Natural killer cell (primary cell): Measurements from ENCODE around the gene STK38. TPM values are rescaled to one million over a fixed set of nuclear protein-coding genes. Genes with fewer than 3 reads are reported as not detected.
A peak's percentile ranks its signal among the peaks of the same experiment; 100 is the strongest.

Source experiments
- ATAC-seq, 3 donors: fragments of 150-1000 bp in 2 of 3; fragments of 200-7000 bp in 1 of 3; cut with Tn5 transposase; 1 replicate in 1 of 3; 2 replicates in 2 of 3; pipeline ENCODE4 v1.10.0; 2021; ENCODE audit warnings: mild to moderate bottlenecking in 2 of 3, moderate library complexity in 2 of 3
- DNase-seq, 2 donors: peaks; one replicate each; pipeline versions ENCODE4 v3.0.0 to v3.0.0-alpha.2; 2013 to 2021; ENCODE audit warnings: mixed read lengths in 1 of 2
- H3K27ac ChIP-seq: one replicate; pipeline ENCODE4 v1.5.1; 2013; ENCODE audit warnings: mild to moderate bottlenecking, low read length
- H3K27me3 ChIP-seq: one replicate; pipeline ENCODE4 v1.6.1; 2013; ENCODE audit warnings: low read length; ENCODE audit not compliant: control insufficient read depth, insufficient read depth
- H3K36me3 ChIP-seq: one replicate; pipeline ENCODE4 v1.6.1; 2013; ENCODE audit warnings: low read length; ENCODE audit not compliant: control insufficient read depth, insufficient read depth
- H3K4me1 ChIP-seq: one replicate; pipeline ENCODE4 v1.6.1; 2013; ENCODE audit warnings: low read length; ENCODE audit not compliant: control insufficient read depth, insufficient read depth
- H3K4me3 ChIP-seq: one replicate; pipeline ENCODE4 v1.5.1; 2013; ENCODE audit warnings: low read length
- H3K9me3 ChIP-seq: one replicate; pipeline ENCODE4 v1.6.1; 2013; ENCODE audit warnings: low read length; ENCODE audit not compliant: control insufficient read depth, insufficient read depth
- H3K27ac Mint-ChIP-seq, 2 donors: one replicate each; pipeline ENCODE4 v1.8.0; 2022; ENCODE audit warnings: mild to moderate bottlenecking in 2 of 2, mixed read lengths in 2 of 2, moderate library complexity in 1 of 2
- H3K27me3 Mint-ChIP-seq, 2 donors: one replicate each; pipeline ENCODE4 v1.8.0; 2022; ENCODE audit warnings: low read depth in 2 of 2, mixed read lengths in 2 of 2
- H3K36me3 Mint-ChIP-seq: one replicate; pipeline ENCODE4 v1.8.0; 2022; ENCODE audit warnings: mixed read lengths
- H3K4me1 Mint-ChIP-seq, 2 donors: one replicate each; pipeline ENCODE4 v1.8.0; 2022; ENCODE audit warnings: mixed read lengths in 2 of 2
- H3K4me3 Mint-ChIP-seq: one replicate; pipeline ENCODE4 v1.8.0; 2022; ENCODE audit warnings: mild to moderate bottlenecking, moderate library complexity, mixed read lengths
- H3K9me3 Mint-ChIP-seq, 2 donors: one replicate each; pipeline ENCODE4 v1.8.0; 2022; ENCODE audit warnings: mixed read lengths in 2 of 2
- WGBS: methylation state at CpG from one replicate; pipeline ENCODE4 v1.1.7; 2013; ENCODE audit warnings: missing lambda C conversion rate; ENCODE audit not compliant: insufficient coverage; 5-methylcytosine and 5-hydroxymethylcytosine counted together
- intact Hi-C: fragments of 100-400 bp; cut with micrococcal nuclease; formaldehyde crosslinking; loops from one replicate; pipeline ENCODE4 v1.14.2; 2022
- total RNA-seq, 4 donors: library from RNA; stranded (reverse); fragments of 120-200 nt in 1 of 4; gene quantifications; one replicate each; pipeline versions ENCODE4 v1.2.3 to v1.2.4, GENCODE V29; 2013 to 2022
- TF ChIP-seq, protein P1 (sequence below): fragments of 200-600 bp; IDR thresholded peaks from one replicate; pipeline ENCODE4 v1.8.0; 2022; ENCODE audit warnings: antibody characterized with exemption

The STK38 gene
- total RNA-seq, 3 donors from 2014 or later (not counting 1 experiment from before 2014, with no cell fraction given): 105 to 157 (median 126) TPM

DNA sequence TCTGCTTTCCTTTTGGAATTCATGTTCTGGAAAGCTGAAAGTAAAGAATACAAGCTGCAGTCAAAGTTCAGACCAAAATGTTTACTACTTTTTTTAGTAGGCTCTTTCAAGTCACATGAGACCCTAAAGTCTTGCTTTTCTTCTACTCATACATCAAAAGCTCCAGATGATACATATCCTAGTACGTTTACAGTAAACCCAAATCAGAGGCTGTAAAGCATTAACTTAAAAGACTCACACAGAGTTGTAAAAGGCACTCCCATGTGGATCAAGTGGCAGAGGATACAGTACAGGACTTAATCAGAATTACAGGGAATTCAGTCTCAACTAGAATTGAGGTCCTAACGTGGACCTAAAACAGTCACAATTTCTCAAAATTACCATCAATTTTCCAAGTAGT is 40.7 kb downstream of the STK38 start:
- Mint-ChIP-seq H3K27ac (peak overlapping the region; percentile 34 to 75), H3K27me3 (no peaks in the 10 kb centered on the region), H3K36me3 (peaks cover 26% of the 10 kb centered on the region), H3K4me1 (peaks cover 25 to 32% of the 10 kb centered on the region in 2 donors), H3K9me3 (no peaks in the 10 kb centered on the region), H3K4me3 (no peak overlapping the region)
- H3K9me3 ChIP-seq: no peaks in the 10 kb centered on the region
- H3K27me3 ChIP-seq: no peaks in the 10 kb centered on the region
- 100% methylated on average over 1 of the region's 2 CpGs for WGBS
- H3K27ac ChIP-seq: no peak overlapping the region
- DNase-seq (no peak), ATAC-seq (no peak)
- H3K4me3 ChIP-seq: no peak overlapping the region
- TF ChIP-seq, protein P1, sequence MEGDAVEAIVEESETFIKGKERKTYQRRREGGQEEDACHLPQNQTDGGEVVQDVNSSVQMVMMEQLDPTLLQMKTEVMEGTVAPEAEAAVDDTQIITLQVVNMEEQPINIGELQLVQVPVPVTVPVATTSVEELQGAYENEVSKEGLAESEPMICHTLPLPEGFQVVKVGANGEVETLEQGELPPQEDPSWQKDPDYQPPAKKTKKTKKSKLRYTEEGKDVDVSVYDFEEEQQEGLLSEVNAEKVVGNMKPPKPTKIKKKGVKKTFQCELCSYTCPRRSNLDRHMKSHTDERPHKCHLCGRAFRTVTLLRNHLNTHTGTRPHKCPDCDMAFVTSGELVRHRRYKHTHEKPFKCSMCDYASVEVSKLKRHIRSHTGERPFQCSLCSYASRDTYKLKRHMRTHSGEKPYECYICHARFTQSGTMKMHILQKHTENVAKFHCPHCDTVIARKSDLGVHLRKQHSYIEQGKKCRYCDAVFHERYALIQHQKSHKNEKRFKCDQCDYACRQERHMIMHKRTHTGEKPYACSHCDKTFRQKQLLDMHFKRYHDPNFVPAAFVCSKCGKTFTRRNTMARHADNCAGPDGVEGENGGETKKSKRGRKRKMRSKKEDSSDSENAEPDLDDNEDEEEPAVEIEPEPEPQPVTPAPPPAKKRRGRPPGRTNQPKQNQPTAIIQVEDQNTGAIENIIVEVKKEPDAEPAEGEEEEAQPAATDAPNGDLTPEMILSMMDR: no peak
- no peaks in the 10 kb centered on the region for H3K4me1 ChIP-seq
- H3K36me3 ChIP-seq: peaks cover 88% of the 10 kb centered on the region
- intact Hi-C loops: no loop called here

DNA sequence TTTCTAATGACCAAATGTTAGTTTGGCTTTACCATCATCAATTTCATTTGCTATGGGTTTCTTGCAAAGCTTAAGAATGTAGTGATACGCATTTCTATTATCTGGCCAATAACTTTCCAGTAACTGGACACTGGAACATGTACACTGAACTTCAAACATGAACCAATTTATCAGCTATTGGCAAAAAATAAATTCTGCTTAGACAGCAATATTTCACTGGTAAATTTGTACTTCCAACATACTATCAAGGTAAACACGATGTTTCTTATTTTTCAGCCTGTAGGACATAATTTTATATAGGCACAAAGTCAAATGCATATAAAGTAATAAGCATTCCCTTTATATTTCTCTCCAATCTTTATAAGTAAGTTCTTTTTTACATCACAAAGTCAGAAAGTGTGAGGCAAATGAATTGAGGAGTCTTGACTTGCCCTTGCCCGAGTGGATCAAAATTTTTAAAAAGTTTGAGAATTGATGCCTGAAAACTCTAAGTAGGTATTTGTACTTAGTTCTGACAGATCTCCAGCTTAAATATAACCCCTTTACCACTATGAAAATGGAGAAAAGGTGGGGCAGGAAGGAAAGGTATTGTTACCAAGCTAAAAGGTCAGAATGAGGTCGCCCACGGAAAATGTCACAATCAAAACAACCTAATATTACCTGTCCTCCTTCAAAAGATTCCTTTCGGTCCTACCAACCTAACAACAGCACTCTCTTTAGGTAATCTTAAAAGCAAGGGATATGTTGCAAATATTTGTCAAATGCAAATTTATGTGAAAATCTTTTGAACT is 41.3 kb downstream of the STK38 start:
- Histone ChIP-seq H3K4me1 (no peaks in the 10 kb centered on the region), H3K27me3 (no peaks in the 10 kb centered on the region), H3K27ac (no peak overlapping the region), H3K9me3 (no peaks in the 10 kb centered on the region), H3K36me3 (peaks cover 83% of the 10 kb centered on the region), H3K4me3 (no peak overlapping the region)
- TF ChIP-seq, protein P1: no peak
- Mint-ChIP-seq H3K4me3 (no peak overlapping the region), H3K27me3 (no peaks in the 10 kb centered on the region), H3K36me3 (peaks cover 26% of the 10 kb centered on the region), H3K4me1 (peaks cover 25 to 32% of the 10 kb centered on the region in 2 donors), H3K27ac (peak overlapping the region; percentile 34 to 75), H3K9me3 (no peaks in the 10 kb centered on the region)
- DNase-seq (no peak), ATAC-seq (no peak)
- WGBS: 83% methylated on average over 1 of the region's 6 CpGs
- intact Hi-C loops: no loop called here

DNA sequence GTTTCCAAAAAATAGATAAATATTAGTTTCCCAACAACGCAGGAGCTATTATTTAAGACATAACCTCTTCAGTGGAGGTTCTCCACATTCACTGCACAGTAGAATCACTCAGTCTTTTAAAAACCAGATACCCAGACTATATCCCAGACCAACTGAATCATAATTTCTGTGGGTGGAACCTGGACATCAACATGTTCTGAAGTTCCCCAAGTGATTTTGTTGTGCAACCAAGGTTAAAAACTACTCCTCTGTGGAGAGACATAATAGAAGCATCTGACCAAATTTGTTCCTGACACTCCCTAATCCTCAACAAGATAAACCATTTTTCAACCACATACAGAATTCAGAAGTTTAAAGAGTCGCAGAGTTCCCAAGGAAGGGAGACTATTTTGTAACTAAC is 42.3 kb downstream of the STK38 start:
- peaks cover 25 to 32% of the 10 kb centered on the region in 2 donors for H3K4me1 Mint-ChIP-seq
- ATAC-seq (no peak), DNase-seq (no peak)
- H3K27me3 Mint-ChIP-seq: no peaks in the 10 kb centered on the region
- intact Hi-C loops: no loop called here
- peaks cover 26% of the 10 kb centered on the region for H3K36me3 Mint-ChIP-seq
- WGBS: 94% methylated on average over 2 of the region's 2 CpGs
- no peaks in the 10 kb centered on the region for H3K9me3 Mint-ChIP-seq
- no peaks in the 10 kb centered on the region for H3K4me1 ChIP-seq
- no peaks in the 10 kb centered on the region for H3K9me3 ChIP-seq
- H3K4me3 ChIP-seq: no peak overlapping the region
- peak overlapping the region; percentile 57 to 63 for H3K27ac Mint-ChIP-seq
- TF ChIP-seq, protein P1: no peak
- H3K4me3 Mint-ChIP-seq: no peak overlapping the region
- H3K36me3 ChIP-seq: peaks cover 74% of the 10 kb centered on the region
- H3K27ac ChIP-seq: no peak overlapping the region
- no peaks in the 10 kb centered on the region for H3K27me3 ChIP-seq
